DND-41 (cell line): ENCODE results near the gene CCNB3.
"Not testable (repeated sequence)": the region's sequence is repeated elsewhere in the genome, so short reads cannot be mapped to it uniquely, and the experiment has no call there.

Experiments used
- EZH2 ChIP-seq: IDR thresholded peaks from 3 replicates; pipeline ENCODE4 v1.6.1; 2012; ENCODE audit warnings: borderline replicate concordance, low read depth, mild to moderate bottlenecking, moderate library complexity, low read length, inconsistent platforms; ENCODE audit not compliant: severe bottlenecking
- TF ChIP-seq, protein P1 (sequence below): IDR thresholded peaks from 2 replicates; pipeline ENCODE4 v1.5.1; 2012; ENCODE audit warnings: borderline replicate concordance, low read length, moderate library complexity, mild to moderate bottlenecking; ENCODE audit not compliant: poor library complexity, severe bottlenecking; ENCODE audit errors: extremely low read depth

GRCh38 chrX:50332668-50333067 lies 128.1 kb downstream of the CCNB3 start:
- TF ChIP-seq, protein P1, sequence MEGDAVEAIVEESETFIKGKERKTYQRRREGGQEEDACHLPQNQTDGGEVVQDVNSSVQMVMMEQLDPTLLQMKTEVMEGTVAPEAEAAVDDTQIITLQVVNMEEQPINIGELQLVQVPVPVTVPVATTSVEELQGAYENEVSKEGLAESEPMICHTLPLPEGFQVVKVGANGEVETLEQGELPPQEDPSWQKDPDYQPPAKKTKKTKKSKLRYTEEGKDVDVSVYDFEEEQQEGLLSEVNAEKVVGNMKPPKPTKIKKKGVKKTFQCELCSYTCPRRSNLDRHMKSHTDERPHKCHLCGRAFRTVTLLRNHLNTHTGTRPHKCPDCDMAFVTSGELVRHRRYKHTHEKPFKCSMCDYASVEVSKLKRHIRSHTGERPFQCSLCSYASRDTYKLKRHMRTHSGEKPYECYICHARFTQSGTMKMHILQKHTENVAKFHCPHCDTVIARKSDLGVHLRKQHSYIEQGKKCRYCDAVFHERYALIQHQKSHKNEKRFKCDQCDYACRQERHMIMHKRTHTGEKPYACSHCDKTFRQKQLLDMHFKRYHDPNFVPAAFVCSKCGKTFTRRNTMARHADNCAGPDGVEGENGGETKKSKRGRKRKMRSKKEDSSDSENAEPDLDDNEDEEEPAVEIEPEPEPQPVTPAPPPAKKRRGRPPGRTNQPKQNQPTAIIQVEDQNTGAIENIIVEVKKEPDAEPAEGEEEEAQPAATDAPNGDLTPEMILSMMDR = not testable (repeated sequence)
- TF ChIP-seq EZH2 = not testable (repeated sequence)
